Hematopoietic multipotent progenitor cell treated with erythropoietin and hydrocortisone succinate and interleukin-3 and kit ligand, for 4 days (in vitro differentiated cells): ENCODE data around the gene DUSP7.

ENCODE experiments used
- DNase-seq: peaks from one replicate; pipeline ENCODE4 v3.0.0-alpha.2; 2015

Gene DUSP7

GRCh38 chr3:52065264-52065756, 8.9 kb upstream of the DUSP7 start:
- no peak for DNase-seq

- DNase-seq = no peak
Measured at GRCh38 chr3:52064561-52064960, 8.2 kb upstream of the DUSP7 start.

GRCh38 chr3:52063026-52063723, 6.8 kb upstream of the DUSP7 start:
- no peak for DNase-seq

- DNase-seq = no peak
Measured at GRCh38 chr3:52062505-52062904, 6.1 kb upstream of the DUSP7 start.

- DNase-seq = no peak
Measured at GRCh38 chr3:52061121-52061910, 4.9 kb upstream of the DUSP7 start.

GRCh38 chr3:52059781-52060180, 3.4 kb upstream of the DUSP7 start:
- DNase-seq = no peak

- DNase-seq = no peak
Measured at GRCh38 chr3:52057812-52058495, 1.6 kb upstream of the DUSP7 start.

GRCh38 chr3:52056968-52057811, 819 bp upstream of the DUSP7 start:
- peak; percentile 100 for DNase-seq

- peak; percentile 82 for DNase-seq
Measured at GRCh38 chr3:52055537-52056351, 627 bp downstream of the DUSP7 start.

- DNase-seq = peak; percentile 48
Measured at GRCh38 chr3:52054661-52055511, 1.5 kb downstream of the DUSP7 start.

GRCh38 chr3:52053307-52054304, 2.8 kb downstream of the DUSP7 start:
- peak; percentile 42 for DNase-seq

- DNase-seq = peak; percentile 87
Measured at GRCh38 chr3:52052831-52053306, 3.5 kb downstream of the DUSP7 start.

GRCh38 chr3:52051444-52051843, 4.9 kb downstream of the DUSP7 start:
- DNase-seq = no peak

- DNase-seq = no peak
Measured at GRCh38 chr3:52050571-52050970, 5.8 kb downstream of the DUSP7 start.

GRCh38 chr3:52049503-52049902, 6.9 kb downstream of the DUSP7 start:
- no peak for DNase-seq

GRCh38 chr3:52047295-52047960, 8.9 kb downstream of the DUSP7 start:
- DNase-seq = no peak

- DNase-seq = no peak
Measured at GRCh38 chr3:52046902-52047239, 9.5 kb downstream of the DUSP7 start.

GRCh38 chr3:52046186-52046901, 10.0 kb downstream of the DUSP7 start:
- no peak for DNase-seq
